Measurements from ENCODE around the gene IKZF2.

IKZF2 gene

DNA sequence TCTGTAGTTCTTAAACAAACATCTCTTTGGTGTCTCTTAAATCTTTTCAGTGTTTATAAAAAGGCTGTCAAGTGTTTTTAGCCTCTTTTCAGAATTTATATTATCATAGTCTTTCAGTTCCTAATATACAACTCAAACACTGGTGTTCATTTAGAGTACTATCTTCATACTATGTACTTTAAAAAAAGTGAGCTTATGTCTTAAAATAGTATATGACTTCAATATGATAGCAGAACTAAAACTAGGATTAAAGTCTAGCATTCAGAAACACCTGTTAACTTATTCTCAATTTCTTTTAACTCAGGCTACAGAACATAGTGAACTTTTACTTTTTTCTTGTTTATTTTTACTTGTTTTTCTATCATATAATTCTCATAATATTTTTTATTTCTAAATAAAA lies 14.7 kb upstream of the IKZF2 start:
- no peak for DNase-seq
- H3K27me3 ChIP-seq (replicated peaks in 2 of 5; ENCODE audit: control insufficient read depth in 4 of 5, insufficient read depth in 5 of 5, low read length in 4 of 5): no peaks in the 10 kb centered on the region
- CTCF ChIA-PET: no interaction called here
- no peak overlapping the region for H3K27ac ChIP-seq (ENCODE audit: insufficient read depth in 1 of 2, low read depth in 1 of 2, low read length in 2 of 2, poor library complexity in 1 of 2, severe bottlenecking in 2 of 2)
- H3K36me3 ChIP-seq (ENCODE audit: control insufficient read depth in 4 of 4, insufficient read depth in 4 of 4, low read length in 3 of 4): no peaks in the 10 kb centered on the region
- no peaks in the 10 kb centered on the region for H3K9me3 ChIP-seq (ENCODE audit: control extremely low read depth in 1 of 5, control insufficient read depth in 4 of 5, insufficient read depth in 2 of 5, low read depth in 1 of 5, low read length in 4 of 5)
- no peak overlapping the region for H3K4me3 ChIP-seq (ENCODE audit: control insufficient read depth in 1 of 7, extremely low read depth in 1 of 7, insufficient read depth in 4 of 7, low read depth in 2 of 7, low read length in 6 of 7)
- peaks cover 0 to 2% (median under 1%) of the 10 kb centered on the region in 4 experiments for H3K4me1 ChIP-seq (ENCODE audit: control extremely low read depth in 1 of 4, control insufficient read depth in 4 of 4, insufficient read depth in 4 of 4, low read length in 3 of 4)
- POLR2A ChIA-PET: no interaction called here

DNA sequence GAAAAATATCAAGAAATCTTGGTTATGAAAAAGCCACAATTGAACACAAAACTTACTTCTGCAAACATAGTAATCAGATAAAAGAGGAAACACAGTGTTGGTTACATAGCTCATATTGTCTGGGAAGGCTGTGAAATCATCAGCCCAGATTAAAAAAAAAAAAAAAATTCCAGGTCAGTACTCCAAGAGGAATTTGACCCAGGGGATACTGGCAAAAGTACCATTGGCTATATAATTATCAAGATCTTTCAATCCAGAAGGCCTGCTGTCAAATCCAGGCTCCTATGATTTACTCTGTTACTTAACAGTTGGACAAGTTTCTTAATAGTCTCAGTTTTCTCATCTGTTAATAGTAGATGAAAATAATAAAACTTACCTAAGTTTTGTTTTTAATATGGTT lies 12.9 kb upstream of the IKZF2 start:
- Histone ChIP-seq H3K27ac (ENCODE audit: insufficient read depth in 1 of 2, low read depth in 1 of 2, low read length in 2 of 2, poor library complexity in 1 of 2, severe bottlenecking in 2 of 2) (no peak overlapping the region), H3K9me3 (ENCODE audit: control extremely low read depth in 1 of 5, control insufficient read depth in 4 of 5, insufficient read depth in 2 of 5, low read depth in 1 of 5, low read length in 4 of 5) (no peaks in the 10 kb centered on the region), H3K36me3 (ENCODE audit: control insufficient read depth in 4 of 4, insufficient read depth in 4 of 4, low read length in 3 of 4) (no peaks in the 10 kb centered on the region), H3K4me1 (ENCODE audit: control extremely low read depth in 1 of 4, control insufficient read depth in 4 of 4, insufficient read depth in 4 of 4, low read length in 3 of 4) (peaks cover 0 to 2% (median under 1%) of the 10 kb centered on the region in 4 experiments), H3K27me3 (replicated peaks in 2 of 5; ENCODE audit: control insufficient read depth in 4 of 5, insufficient read depth in 5 of 5, low read length in 4 of 5) (no peaks in the 10 kb centered on the region), H3K4me3 (ENCODE audit: control insufficient read depth in 1 of 7, extremely low read depth in 1 of 7, insufficient read depth in 4 of 7, low read depth in 2 of 7, low read length in 6 of 7) (no peak overlapping the region)
- CTCF ChIA-PET: interaction anchor here (1.3 kb wide), 1 partner anchor 8 kb away, joined by 3 read pairs; no protein-coding TSS in a partner anchor
- POLR2A ChIA-PET: no interaction called here
- peak in 2 of 3 donors; percentile 43 to 47 for DNase-seq

DNA sequence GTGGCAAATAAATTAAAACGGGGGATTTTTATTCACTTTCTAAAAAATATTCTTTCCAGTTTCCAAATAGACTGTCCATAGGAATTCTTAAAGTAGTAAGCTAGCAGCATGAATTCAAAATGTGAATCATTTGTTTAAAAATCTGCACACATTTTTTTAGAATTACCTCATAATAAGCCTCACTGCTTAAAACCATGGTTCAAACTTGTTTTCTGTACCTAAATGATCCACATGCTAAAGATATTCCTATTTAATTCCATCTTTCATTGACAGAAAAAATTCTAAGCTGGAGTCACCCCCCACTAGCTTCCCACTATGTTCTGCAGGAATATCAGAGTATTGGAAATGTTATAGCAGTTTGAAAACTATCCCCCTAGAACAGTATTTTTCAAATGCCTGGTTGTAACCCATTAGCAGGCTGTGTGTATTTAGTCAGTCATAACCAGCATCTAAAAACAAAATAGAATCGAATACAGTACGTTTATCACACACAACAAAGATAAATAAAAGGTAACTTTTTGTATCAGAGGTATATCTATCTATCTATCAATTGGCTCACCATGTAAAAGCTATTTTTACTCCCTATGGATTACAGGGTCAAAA lies 11.2 kb upstream of the IKZF2 start:
- no peak overlapping the region for H3K4me3 ChIP-seq (ENCODE audit: control insufficient read depth in 1 of 7, extremely low read depth in 1 of 7, insufficient read depth in 4 of 7, low read depth in 2 of 7, low read length in 6 of 7)
- no peak overlapping the region for H3K27ac ChIP-seq (ENCODE audit: insufficient read depth in 1 of 2, low read depth in 1 of 2, low read length in 2 of 2, poor library complexity in 1 of 2, severe bottlenecking in 2 of 2)
- peaks cover 0 to 2% (median under 1%) of the 10 kb centered on the region in 4 experiments for H3K4me1 ChIP-seq (ENCODE audit: control extremely low read depth in 1 of 4, control insufficient read depth in 4 of 4, insufficient read depth in 4 of 4, low read length in 3 of 4)
- no peaks in the 10 kb centered on the region for H3K27me3 ChIP-seq (replicated peaks in 2 of 5; ENCODE audit: control insufficient read depth in 4 of 5, insufficient read depth in 5 of 5, low read length in 4 of 5)
- ChIA-PET CTCF (interaction anchor here (1.0 to 2.0 kb wide), 5 partner anchors 9 to 387 kb away, joined by 3 to 5 read pairs (median 4); partner anchors contain the start of gene IKZF2), POLR2A (no interaction called here)
- DNase-seq: no peak
- H3K36me3 ChIP-seq (ENCODE audit: control insufficient read depth in 4 of 4, insufficient read depth in 4 of 4, low read length in 3 of 4): no peaks in the 10 kb centered on the region
- WGBS (ENCODE audit: insufficient coverage): no CpG with 5 or more reads among the region's 3 CpGs
- no peaks in the 10 kb centered on the region for H3K9me3 ChIP-seq (ENCODE audit: control extremely low read depth in 1 of 5, control insufficient read depth in 4 of 5, insufficient read depth in 2 of 5, low read depth in 1 of 5, low read length in 4 of 5)

DNA sequence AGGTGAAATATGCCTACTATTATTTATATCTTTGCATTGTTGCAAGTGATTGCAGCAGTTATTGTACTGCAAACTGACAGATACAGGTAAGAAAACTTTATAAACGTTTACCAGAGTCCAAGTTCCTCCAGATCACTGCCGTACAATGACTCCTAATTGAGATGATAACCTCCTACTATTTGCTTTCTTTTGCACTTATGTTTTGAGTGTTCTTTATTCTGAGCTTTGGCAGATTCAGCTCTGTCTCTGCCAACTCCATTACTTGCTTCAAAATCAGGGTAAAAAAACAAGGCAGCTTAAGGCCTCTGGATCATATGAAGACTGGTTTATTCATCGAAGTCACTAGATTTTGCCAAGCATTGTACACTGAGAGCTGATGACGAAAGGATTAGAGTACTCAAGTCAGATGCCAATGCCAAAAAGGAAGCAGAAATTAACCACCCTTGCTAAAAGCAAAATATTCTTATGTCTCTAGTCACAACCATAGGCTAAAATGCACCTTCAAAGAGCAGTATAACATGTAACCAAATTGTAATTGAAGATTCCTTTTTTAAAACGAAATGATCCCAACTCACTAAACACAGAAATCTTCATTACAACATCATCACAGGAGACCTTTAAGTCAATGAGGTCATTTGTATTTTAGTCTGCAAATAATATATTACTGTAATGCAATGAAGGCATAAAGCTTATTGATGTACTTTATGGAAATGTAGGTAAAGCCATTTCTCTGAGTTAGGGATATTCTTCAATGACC lies 10.5 kb upstream of the IKZF2 start:
- 60% methylated on average over 1 of the region's 5 CpGs for WGBS (ENCODE audit: insufficient coverage)
- DNase-seq: no peak

DNA sequence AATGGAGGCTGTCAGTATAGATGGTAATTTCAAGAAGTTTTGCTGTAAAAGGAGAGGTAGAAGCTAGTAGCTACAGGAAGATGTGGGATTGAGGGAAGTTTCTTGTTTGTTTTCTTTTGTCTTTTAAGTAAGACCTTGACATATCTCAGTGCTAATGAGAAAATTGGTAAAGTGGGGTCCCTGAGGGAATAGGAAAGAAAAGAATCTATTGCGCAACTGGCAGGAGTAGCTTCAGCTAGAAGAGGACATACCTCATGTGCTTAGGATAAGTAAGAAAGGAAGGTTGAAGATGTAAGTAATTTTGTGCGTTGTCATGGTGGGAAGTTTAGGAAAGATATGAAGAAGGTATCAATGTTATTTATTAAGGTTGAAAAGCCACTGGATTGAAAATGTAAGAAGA lies 8.4 kb upstream of the IKZF2 start:
- WGBS (ENCODE audit: insufficient coverage): 100% methylated on average over 2 of the region's 2 CpGs
- Histone ChIP-seq H3K27ac (ENCODE audit: insufficient read depth in 1 of 2, low read depth in 1 of 2, low read length in 2 of 2, poor library complexity in 1 of 2, severe bottlenecking in 2 of 2) (no peak overlapping the region), H3K27me3 (replicated peaks in 2 of 5; ENCODE audit: control insufficient read depth in 4 of 5, insufficient read depth in 5 of 5, low read length in 4 of 5) (no peaks in the 10 kb centered on the region), H3K36me3 (ENCODE audit: control insufficient read depth in 4 of 4, insufficient read depth in 4 of 4, low read length in 3 of 4) (no peaks in the 10 kb centered on the region), H3K4me3 (ENCODE audit: control insufficient read depth in 1 of 7, extremely low read depth in 1 of 7, insufficient read depth in 4 of 7, low read depth in 2 of 7, low read length in 6 of 7) (no peak overlapping the region), H3K9me3 (ENCODE audit: control extremely low read depth in 1 of 5, control insufficient read depth in 4 of 5, insufficient read depth in 2 of 5, low read depth in 1 of 5, low read length in 4 of 5) (no peaks in the 10 kb centered on the region), H3K4me1 (ENCODE audit: control extremely low read depth in 1 of 4, control insufficient read depth in 4 of 4, insufficient read depth in 4 of 4, low read length in 3 of 4) (peaks cover 0 to 2% (median under 1%) of the 10 kb centered on the region in 4 experiments)
- POLR2A ChIA-PET: no interaction called here
- CTCF ChIA-PET: interaction anchor here (1.3 to 1.6 kb wide), 2 partner anchors 33 to 382 kb away, joined by 3 to 6 read pairs; no protein-coding TSS in a partner anchor
- no peak for DNase-seq

More for the DNA sequence above, 10.5 kb upstream of the IKZF2 start:
- H3K27ac ChIP-seq (ENCODE audit: insufficient read depth in 1 of 2, low read depth in 1 of 2, low read length in 2 of 2, poor library complexity in 1 of 2, severe bottlenecking in 2 of 2): no peak overlapping the region
- peaks cover 0 to 2% (median under 1%) of the 10 kb centered on the region in 4 experiments for H3K4me1 ChIP-seq (ENCODE audit: control extremely low read depth in 1 of 4, control insufficient read depth in 4 of 4, insufficient read depth in 4 of 4, low read length in 3 of 4)
- no peaks in the 10 kb centered on the region for H3K9me3 ChIP-seq (ENCODE audit: control extremely low read depth in 1 of 5, control insufficient read depth in 4 of 5, insufficient read depth in 2 of 5, low read depth in 1 of 5, low read length in 4 of 5)
- no peaks in the 10 kb centered on the region for H3K36me3 ChIP-seq (ENCODE audit: control insufficient read depth in 4 of 4, insufficient read depth in 4 of 4, low read length in 3 of 4)
- no peak overlapping the region for H3K4me3 ChIP-seq (ENCODE audit: control insufficient read depth in 1 of 7, extremely low read depth in 1 of 7, insufficient read depth in 4 of 7, low read depth in 2 of 7, low read length in 6 of 7)
- no peaks in the 10 kb centered on the region for H3K27me3 ChIP-seq (replicated peaks in 2 of 5; ENCODE audit: control insufficient read depth in 4 of 5, insufficient read depth in 5 of 5, low read length in 4 of 5)
- ChIA-PET POLR2A (no interaction called here), CTCF (interaction anchor here (0.8 to 2.0 kb wide), 7 partner anchors 8 to 386 kb away, joined by 3 to 5 read pairs (median 3); partner anchors contain the start of gene IKZF2)

DNA sequence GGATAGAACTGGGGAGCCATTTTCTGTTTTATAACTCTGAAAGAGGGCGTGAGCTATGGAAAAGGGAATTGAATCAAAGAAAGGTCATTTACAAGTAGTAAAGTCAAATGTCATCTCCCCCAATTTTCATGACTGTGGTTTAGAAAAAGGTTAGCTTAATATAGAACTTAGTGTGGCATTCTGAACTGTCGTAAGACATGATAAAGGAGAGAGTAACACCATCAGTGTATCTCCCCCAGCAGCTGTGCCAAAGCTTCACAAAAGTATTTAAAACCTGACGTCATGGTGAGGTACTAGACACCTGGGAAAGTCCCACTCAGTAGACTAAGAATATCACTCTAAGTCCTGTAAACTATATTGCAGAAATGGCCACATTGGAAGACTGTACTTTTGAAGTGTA lies 5.8 kb upstream of the IKZF2 start:
- H3K4me3 ChIP-seq (ENCODE audit: control insufficient read depth in 1 of 7, extremely low read depth in 1 of 7, insufficient read depth in 4 of 7, low read depth in 2 of 7, low read length in 6 of 7): no peak overlapping the region
- no peak overlapping the region for H3K27ac ChIP-seq (ENCODE audit: insufficient read depth in 1 of 2, low read depth in 1 of 2, low read length in 2 of 2, poor library complexity in 1 of 2, severe bottlenecking in 2 of 2)
- no peaks in the 10 kb centered on the region for H3K9me3 ChIP-seq (ENCODE audit: control extremely low read depth in 1 of 5, control insufficient read depth in 4 of 5, insufficient read depth in 2 of 5, low read depth in 1 of 5, low read length in 4 of 5)
- CTCF ChIA-PET: interaction anchor here (0.6 to 1.8 kb wide), 3 partner anchors 207 to 380 kb away, joined by 3 to 5 read pairs (median 3); no protein-coding TSS in a partner anchor
- POLR2A ChIA-PET: no interaction called here
- no peaks in the 10 kb centered on the region for H3K36me3 ChIP-seq (ENCODE audit: control insufficient read depth in 4 of 4, insufficient read depth in 4 of 4, low read length in 3 of 4)
- peak in 1 of 3 donors; percentile 44 for DNase-seq
- H3K4me1 ChIP-seq (ENCODE audit: control extremely low read depth in 1 of 4, control insufficient read depth in 4 of 4, insufficient read depth in 4 of 4, low read length in 3 of 4): peaks cover 0 to 9% (median 5%) of the 10 kb centered on the region in 4 experiments
- no peaks in the 10 kb centered on the region for H3K27me3 ChIP-seq (replicated peaks in 2 of 5; ENCODE audit: control insufficient read depth in 4 of 5, insufficient read depth in 5 of 5, low read length in 4 of 5)
- 75% methylated on average over 1 of the region's 3 CpGs for WGBS (ENCODE audit: insufficient coverage)

DNA sequence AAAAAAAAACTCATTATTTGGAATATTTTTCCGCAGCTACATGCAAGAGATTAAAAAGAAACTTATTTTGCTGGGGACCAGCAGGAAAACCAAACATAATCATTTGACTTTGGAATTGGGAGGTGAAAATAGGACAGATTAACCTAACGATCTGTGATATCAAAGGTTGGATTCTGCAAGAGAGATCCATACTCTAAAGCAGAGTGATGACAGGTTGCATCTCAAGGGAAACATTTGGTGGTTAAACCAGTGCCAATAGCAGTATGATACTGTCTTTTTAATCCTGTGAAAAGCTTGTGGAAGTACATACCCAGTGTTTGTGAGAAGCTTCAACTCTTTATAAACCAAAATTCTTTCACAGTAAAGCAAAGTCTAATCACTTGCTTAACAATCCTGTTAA lies 5.3 kb upstream of the IKZF2 start:
- no peak for DNase-seq

More for the DNA sequence above, 5.3 kb upstream of the IKZF2 start:
- no peaks in the 10 kb centered on the region for H3K36me3 ChIP-seq (ENCODE audit: control insufficient read depth in 4 of 4, insufficient read depth in 4 of 4, low read length in 3 of 4)
- H3K27me3 ChIP-seq (replicated peaks in 2 of 5; ENCODE audit: control insufficient read depth in 4 of 5, insufficient read depth in 5 of 5, low read length in 4 of 5): no peaks in the 10 kb centered on the region
- ChIA-PET POLR2A (no interaction called here), CTCF (interaction anchor here (0.6 to 10.1 kb wide), 5 partner anchors 16 to 380 kb away, joined by 3 to 107 read pairs (median 3); no protein-coding TSS in a partner anchor)
- peaks cover 0 to 9% (median 5%) of the 10 kb centered on the region in 4 experiments for H3K4me1 ChIP-seq (ENCODE audit: control extremely low read depth in 1 of 4, control insufficient read depth in 4 of 4, insufficient read depth in 4 of 4, low read length in 3 of 4)
- no peak overlapping the region for H3K4me3 ChIP-seq (ENCODE audit: control insufficient read depth in 1 of 7, extremely low read depth in 1 of 7, insufficient read depth in 4 of 7, low read depth in 2 of 7, low read length in 6 of 7)
- no CpG with 5 or more reads among the region's 2 CpGs for WGBS (ENCODE audit: insufficient coverage)
- H3K9me3 ChIP-seq (ENCODE audit: control extremely low read depth in 1 of 5, control insufficient read depth in 4 of 5, insufficient read depth in 2 of 5, low read depth in 1 of 5, low read length in 4 of 5): no peaks in the 10 kb centered on the region
- H3K27ac ChIP-seq (ENCODE audit: insufficient read depth in 1 of 2, low read depth in 1 of 2, low read length in 2 of 2, poor library complexity in 1 of 2, severe bottlenecking in 2 of 2): no peak overlapping the region

Measured in common myeloid progenitor, CD34-positive (primary cell).